K562 (cell line): ENCODE results near the gene KCNQ2. TPM values are rescaled to one million over a fixed set of nuclear protein-coding genes. Genes with fewer than 3 reads are reported as not detected.

Experiments
- RCOR1 ChIP-seq, 2 experiments: IDR thresholded peaks; 2 replicates each; pipeline ENCODE4 v1.6.1; 2012; ENCODE audit warnings: low read depth in 2 of 2, low read length in 2 of 2, borderline replicate concordance in 1 of 2, improper control_type of control experiment in 1 of 2
- polyA plus RNA-seq, 8 experiments: library from polyadenylated mRNA; depleted of rRNA in 4 of 8; stranded (reverse) in 5 of 8; unstranded in 3 of 8; fragments of >200 nt; fragmentation: Nextera tagmentation in 2 of 8; fragmentation: Illumina TruSeq in 1 of 8; extraction: Ambion mirVana in 2 of 8; extraction: Trizol in 1 of 8; gene quantifications; 2 replicates each; pipeline versions ENCODE4 v1.2.1 to v1.2.3, GENCODE V29; 2011 to 2014; ENCODE audit warnings: inconsistent platforms in 1 of 8, missing spikeins in 1 of 8
- total RNA-seq, 7 experiments: library from RNA; depleted of rRNA in 6 of 7; stranded (reverse); fragments of >200 nt in 6 of 7; fragmentation: Illumina TruSeq in 2 of 7; extraction: Trizol in 2 of 7; gene quantifications; 2 replicates each; pipeline versions ENCODE4 v1.2.1 to v1.2.3, GENCODE V29; 2011 to 2021; ENCODE audit warnings: low replicate concordance in 1 of 7
- TF ChIP-seq, protein P1 (sequence below): sonication (generic); formaldehyde crosslinking; IDR thresholded peaks from 2 replicates; pipeline ENCODE4 v1.8.0; 2023; ENCODE audit warnings: missing genetic modification reagents, mild to moderate bottlenecking, borderline replicate concordance
- TF ChIP-seq, protein P2 (sequence below): fragments of 450-650 bp; formaldehyde crosslinking; IDR thresholded peaks from 2 replicates; pipeline ENCODE4 v1.4.0; 2022; ENCODE audit warnings: missing genetic modification characterization

Gene KCNQ2
- total and polyA plus RNA-seq, 9 of the 15 experiments (the other 6 are each of a cell fraction or from before 2014, with no cell fraction given), result 0.13 to 0.16 TPM; not detected in 7

DNA sequence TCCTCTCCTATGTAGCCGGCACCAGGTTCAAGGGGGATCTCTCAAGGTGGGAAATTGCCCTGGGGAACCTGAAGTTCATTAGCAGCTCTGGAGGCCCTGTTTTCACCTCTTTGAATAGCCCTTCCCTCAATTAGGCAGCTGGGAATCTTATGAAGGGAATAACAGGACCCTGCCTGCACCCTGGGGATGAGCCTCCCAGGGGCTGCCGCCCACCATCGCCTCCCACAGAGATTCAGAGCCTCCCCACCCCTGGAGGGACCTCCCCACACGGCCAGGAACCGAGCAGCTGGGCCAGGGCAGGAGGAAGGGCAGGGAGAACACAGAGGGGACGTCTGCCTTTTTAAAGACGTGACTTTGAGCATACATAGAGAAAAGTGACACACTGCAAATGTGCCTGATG, 31.1 kb upstream of the KCNQ2 start (continued):
- TF ChIP-seq, protein P1, sequence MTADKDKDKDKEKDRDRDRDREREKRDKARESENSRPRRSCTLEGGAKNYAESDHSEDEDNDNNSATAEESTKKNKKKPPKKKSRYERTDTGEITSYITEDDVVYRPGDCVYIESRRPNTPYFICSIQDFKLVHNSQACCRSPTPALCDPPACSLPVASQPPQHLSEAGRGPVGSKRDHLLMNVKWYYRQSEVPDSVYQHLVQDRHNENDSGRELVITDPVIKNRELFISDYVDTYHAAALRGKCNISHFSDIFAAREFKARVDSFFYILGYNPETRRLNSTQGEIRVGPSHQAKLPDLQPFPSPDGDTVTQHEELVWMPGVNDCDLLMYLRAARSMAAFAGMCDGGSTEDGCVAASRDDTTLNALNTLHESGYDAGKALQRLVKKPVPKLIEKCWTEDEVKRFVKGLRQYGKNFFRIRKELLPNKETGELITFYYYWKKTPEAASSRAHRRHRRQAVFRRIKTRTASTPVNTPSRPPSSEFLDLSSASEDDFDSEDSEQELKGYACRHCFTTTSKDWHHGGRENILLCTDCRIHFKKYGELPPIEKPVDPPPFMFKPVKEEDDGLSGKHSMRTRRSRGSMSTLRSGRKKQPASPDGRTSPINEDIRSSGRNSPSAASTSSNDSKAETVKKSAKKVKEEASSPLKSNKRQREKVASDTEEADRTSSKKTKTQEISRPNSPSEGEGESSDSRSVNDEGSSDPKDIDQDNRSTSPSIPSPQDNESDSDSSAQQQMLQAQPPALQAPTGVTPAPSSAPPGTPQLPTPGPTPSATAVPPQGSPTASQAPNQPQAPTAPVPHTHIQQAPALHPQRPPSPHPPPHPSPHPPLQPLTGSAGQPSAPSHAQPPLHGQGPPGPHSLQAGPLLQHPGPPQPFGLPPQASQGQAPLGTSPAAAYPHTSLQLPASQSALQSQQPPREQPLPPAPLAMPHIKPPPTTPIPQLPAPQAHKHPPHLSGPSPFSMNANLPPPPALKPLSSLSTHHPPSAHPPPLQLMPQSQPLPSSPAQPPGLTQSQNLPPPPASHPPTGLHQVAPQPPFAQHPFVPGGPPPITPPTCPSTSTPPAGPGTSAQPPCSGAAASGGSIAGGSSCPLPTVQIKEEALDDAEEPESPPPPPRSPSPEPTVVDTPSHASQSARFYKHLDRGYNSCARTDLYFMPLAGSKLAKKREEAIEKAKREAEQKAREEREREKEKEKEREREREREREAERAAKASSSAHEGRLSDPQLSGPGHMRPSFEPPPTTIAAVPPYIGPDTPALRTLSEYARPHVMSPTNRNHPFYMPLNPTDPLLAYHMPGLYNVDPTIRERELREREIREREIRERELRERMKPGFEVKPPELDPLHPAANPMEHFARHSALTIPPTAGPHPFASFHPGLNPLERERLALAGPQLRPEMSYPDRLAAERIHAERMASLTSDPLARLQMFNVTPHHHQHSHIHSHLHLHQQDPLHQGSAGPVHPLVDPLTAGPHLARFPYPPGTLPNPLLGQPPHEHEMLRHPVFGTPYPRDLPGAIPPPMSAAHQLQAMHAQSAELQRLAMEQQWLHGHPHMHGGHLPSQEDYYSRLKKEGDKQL, result no peak
- TF ChIP-seq RCOR1 (IDR thresholded peaks at IDR 0.05; ENCODE audit: borderline replicate concordance in 1 of 2, low read depth in 2 of 2, low read length in 2 of 2), result no peak
- TF ChIP-seq, protein P2, sequence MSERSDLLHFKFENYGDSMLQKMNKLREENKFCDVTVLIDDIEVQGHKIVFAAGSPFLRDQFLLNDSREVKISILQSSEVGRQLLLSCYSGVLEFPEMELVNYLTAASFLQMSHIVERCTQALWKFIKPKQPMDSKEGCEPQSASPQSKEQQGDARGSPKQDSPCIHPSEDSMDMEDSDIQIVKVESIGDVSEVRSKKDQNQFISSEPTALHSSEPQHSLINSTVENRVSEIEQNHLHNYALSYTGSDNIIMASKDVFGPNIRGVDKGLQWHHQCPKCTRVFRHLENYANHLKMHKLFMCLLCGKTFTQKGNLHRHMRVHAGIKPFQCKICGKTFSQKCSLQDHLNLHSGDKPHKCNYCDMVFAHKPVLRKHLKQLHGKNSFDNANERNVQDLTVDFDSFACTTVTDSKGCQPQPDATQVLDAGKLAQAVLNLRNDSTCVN (CRISPR knock-in tag), result no peak
